Ishikawa (cell line): ENCODE measurements around the gene REXO2.
A peak's percentile ranks its signal among the peaks of the same experiment; 100 is the strongest.

Source experiments
- CEBPB ChIP-seq: IDR thresholded peaks from 2 replicates; pipeline ENCODE4 v1.6.1; 2012
- CREB1 ChIP-seq: IDR thresholded peaks from 2 replicates; pipeline ENCODE4 v1.6.1; 2012; ENCODE audit warnings: low read depth
- EGR1 ChIP-seq: IDR thresholded peaks from 2 replicates; pipeline ENCODE4 v1.6.1; 2012
- EP300 ChIP-seq: IDR thresholded peaks from 2 replicates; pipeline ENCODE4 v1.6.1; 2012; ENCODE audit warnings: borderline replicate concordance
- FOXM1 ChIP-seq: IDR thresholded peaks from 2 replicates; pipeline ENCODE4 v1.6.1; 2012; ENCODE audit warnings: low read depth, borderline replicate concordance
- MAX ChIP-seq: IDR thresholded peaks from 2 replicates; pipeline ENCODE4 v1.6.1; 2012
- NFIC ChIP-seq: IDR thresholded peaks from 2 replicates; pipeline ENCODE4 v1.6.1; 2012
- RAD21 ChIP-seq: IDR thresholded peaks from 2 replicates; pipeline ENCODE4 v1.6.1; 2012; ENCODE audit warnings: low read depth
- REST ChIP-seq: IDR thresholded peaks from 2 replicates; pipeline ENCODE4 v1.6.1; 2012; ENCODE audit warnings: low read depth, mild to moderate bottlenecking
- TAF1 ChIP-seq: IDR thresholded peaks from 2 replicates; pipeline ENCODE4 v1.6.1; 2012; ENCODE audit warnings: low read depth, mild to moderate bottlenecking
- TCF12 ChIP-seq: IDR thresholded peaks from 2 replicates; pipeline ENCODE4 v1.6.1; 2012; ENCODE audit warnings: low read depth
- TEAD4 ChIP-seq: IDR thresholded peaks from 2 replicates; pipeline ENCODE4 v1.6.1; 2012
- USF1 ChIP-seq: IDR thresholded peaks from 2 replicates; pipeline ENCODE4 v1.6.1; 2012
- YY1 ChIP-seq: IDR thresholded peaks from 2 replicates; pipeline ENCODE4 v1.6.1; 2012; ENCODE audit warnings: low read depth
- ZBTB7A ChIP-seq: IDR thresholded peaks from 2 replicates; pipeline ENCODE4 v1.6.1; 2012; ENCODE audit warnings: low read depth

REXO2 gene

DNA sequence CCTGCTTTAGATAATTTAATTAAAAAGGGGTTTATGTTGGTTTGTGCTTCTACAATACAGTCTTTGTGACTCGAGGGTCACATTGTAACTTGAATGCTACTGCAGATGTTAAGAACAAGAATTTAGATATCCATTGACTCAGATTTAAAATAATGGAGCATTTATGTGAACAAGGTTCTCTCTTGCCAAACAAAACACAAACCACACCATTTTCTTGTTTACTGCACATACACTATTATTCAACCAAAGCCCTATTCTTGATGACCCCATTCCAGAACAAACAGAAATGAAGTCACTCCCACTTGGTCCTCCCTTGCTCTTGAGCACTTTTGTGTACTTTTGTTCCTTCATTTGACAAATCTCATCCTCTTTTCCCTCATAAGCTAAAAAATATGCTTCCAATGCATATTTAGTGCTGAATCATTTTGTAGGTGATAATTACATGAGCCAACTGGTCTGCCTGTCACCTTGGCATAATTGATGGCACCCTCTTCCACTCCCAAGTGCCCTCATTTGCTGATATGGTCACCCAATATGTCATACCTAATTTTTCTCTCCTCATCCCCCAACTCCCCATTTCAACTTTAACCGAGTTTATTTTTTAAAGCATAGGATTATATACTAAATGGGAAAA, 41.8 kb upstream of the REXO2 start:
- TF ChIP-seq EP300 (no peak), YY1 (no peak), TCF12 (no peak), ZBTB7A (no peak), TEAD4 (no peak), CEBPB (no peak), MAX (no peak), USF1 (no peak), NFIC (no peak), REST (no peak), CREB1 (no peak), FOXM1 (no peak), EGR1 (no peak), RAD21 (no peak), TAF1 (no peak)

GRCh38 chr11:114398303-114398920, 40.9 kb upstream of the REXO2 start:
- TF ChIP-seq CEBPB, result no peak

DNA sequence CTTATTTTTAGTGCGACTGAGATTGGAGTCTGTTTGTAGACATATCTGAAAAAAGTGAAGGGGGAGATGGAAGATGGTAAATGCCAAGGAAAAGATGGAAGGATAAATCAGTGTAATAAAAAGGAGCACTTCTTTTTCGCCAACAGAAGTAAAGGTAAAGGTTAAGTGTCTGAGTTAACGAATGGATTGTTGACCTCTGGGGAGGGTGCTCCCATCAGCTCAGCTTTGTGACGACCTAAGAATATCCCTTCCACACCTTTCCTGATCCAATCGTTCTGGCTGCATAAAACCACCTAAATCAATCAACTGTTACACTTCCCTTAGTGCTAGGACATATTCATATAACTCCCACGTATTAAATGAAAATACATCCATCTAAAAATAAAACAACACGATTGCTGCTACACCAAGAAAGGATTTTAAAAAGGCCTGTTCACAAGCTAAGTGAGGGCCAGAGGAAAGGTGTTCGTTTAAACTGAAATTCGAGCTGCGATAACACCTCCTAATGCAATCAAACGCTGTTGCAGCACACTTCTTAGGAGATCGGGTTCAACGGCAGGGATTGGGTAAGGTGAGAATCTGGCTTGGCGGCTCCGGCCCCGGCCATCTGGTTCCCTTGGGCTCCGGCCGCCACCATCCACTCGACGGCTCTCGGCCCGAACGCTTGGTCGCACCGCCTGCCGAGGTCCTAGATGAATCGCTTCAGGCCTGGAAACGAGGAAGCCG, 39.6 kb upstream of the REXO2 start:
- TF ChIP-seq MAX (peak; percentile 93), REST (no peak), NFIC (no peak), CEBPB (peak; percentile 19; the same call in 1 of the 2 replicates), YY1 (no peak), EGR1 (no peak)

DNA sequence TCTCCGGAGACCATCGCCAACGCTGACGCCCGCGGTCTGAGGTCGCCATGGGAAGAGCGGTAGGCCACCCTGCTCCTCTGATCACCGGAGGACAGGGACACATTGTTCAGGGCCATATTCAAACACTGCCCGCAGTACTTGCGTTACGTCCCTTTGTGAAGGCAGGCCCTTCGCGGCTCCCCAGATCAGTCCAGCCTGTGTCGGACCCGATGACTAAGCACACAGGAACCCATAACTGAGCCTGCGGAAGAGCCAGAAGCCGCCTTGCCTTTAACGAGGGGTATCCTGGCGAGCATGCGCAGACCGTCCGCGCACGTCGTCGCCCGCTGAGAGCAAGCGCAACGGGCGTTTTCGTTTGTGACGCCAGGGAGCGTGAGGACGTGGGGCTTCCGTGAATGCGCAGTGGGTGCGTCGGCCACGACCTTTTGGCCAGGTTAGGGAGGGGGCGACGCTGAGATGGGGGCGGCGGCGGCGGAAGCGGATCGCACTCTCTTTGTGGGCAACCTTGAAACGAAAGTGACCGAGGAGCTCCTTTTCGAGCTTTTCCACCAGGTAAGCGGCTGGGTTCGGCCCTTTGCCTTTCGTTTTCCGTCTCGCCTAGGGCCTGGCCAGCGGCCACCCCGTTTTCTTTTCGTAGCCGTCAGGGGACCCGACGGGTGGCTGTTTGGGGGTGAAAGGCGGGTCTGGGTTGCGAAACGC, 38.9 kb upstream of the REXO2 start, which contains the start of the genes C11orf71 and RBM7:
Gene C11orf71 (minus strand): TSS at position 296 of the 699 bp plus-strand sequence. CDS start 180 bp downstream, at position 116.
Gene RBM7 (plus strand): TSS at position 451 of the 699 bp plus-strand sequence. CDS start 6 bp downstream, at position 457.
- TF ChIP-seq FOXM1 (no peak), CREB1 (peak; percentile 75), TAF1 (peak; percentile 80), CEBPB (no peak; the same call in 1 of the 2 replicates), TCF12 (peak; percentile 49; the same call in 1 of the 2 replicates), YY1 (peak; percentile 70), MAX (0 out of 2 replicates have a peak, but pooled peaks have one; percentile 75), USF1 (no peak), ZBTB7A (peak; percentile 62; the same call in 1 of the 2 replicates), TEAD4 (0 out of 2 replicates have a peak, but pooled peaks have one; percentile 32), REST (no peak)
